Measurements from ENCODE around the gene ADARB2.

ADARB2 gene

DNA sequence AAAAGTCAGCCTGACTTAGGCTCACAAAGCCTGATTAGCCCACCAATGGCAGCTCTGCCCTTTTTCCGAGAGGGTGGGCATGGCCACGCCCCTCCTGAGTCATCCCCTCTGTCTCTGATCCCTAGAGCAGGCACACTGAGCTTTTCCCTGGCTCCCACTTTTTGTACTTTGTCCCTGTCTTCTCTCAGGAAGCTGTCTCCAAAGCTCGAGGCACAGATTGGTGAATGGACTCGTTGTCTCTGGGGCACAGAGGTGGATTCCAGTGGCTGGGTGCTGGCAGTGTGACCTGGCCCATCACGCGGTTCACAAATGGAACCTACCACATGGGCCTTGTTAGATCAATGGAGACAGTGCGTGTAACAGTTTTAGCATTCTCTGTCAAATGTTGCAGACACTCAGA is 367.7 kb downstream of the ADARB2 start:
- no peak for DNase-seq (ENCODE audit: low spot score)

DNA sequence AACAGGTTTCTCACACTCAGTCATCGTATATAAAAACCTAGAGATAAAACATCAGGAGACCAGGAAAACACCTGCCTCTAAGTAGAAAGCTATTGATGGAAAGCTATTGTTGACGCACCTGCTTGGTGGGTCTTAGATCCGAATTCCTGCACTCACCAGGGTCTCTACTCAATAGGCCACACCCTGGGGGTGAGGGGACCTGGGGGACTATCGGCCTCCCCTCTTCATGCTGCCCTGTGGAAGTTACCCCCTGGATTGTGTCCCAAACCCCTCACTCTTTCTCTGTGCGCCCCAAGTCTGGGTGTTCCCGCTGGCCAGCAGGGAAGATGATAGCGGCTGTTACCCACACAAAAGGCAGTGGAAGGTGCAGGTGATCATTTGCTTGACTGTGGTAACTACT is 368.1 kb downstream of the ADARB2 start:
- DNase-seq (ENCODE audit: low spot score): no peak

DNA sequence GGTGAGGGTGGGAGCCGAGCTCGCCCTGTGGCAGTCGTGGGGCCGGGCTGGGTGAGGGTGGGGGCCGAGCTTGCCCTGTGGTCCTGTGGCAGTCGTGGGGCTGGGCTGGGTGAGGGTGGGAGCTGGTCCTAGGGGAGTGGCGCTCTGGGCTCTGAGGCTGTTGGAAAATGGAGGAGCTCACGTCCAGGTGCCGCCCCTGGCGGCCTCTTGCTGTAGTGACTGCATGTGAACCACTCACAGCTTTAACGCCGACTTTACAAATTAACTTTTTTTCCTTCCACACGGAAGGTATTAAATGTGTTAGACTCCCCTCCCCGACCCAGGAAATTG is 368.5 kb downstream of the ADARB2 start:
- peak; percentile 82 for DNase-seq (ENCODE audit: low spot score)

DNA sequence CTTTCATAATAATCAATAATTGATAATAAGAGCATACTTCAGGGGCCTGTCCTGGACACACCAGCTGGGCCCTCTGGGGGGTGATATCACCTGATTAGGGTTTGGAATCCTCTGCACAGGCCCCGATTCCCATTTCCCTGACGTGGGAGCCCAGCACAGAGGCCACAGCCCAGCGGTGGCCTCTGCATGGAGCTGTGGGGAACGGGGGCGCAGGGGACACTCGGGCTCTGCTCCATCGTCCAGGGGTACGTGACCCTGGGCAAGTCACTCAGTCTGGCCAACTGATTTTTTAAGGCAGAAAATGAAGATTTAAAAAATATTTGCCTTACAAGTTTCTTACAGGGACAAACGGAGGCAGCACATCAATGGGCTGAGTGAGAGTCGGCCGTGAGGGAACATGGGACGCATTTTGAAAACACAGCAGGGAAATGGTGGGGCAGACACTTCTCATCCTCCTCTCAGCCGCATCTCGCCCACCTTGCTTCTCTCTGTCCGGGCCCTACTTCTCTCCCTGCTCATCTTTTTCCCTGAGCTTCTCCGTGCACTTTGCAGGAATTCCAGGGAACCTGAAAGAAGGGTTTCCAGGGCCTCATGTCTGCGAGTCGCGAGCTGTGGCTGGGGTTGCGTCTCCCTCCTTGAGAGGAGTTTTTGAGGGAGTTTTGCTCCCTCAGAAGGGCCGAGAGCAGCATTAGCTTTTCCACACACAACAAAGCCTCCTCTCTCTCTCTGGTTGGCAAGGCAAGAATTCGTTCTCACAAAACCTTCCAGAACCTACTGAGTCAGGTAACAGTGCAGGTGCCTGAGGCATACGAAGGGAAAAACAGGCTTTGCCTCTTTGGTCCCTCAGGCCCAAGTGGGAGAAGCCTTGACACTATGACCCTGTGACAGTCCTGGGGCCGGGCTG is 369.1 kb downstream of the ADARB2 start:
- peak; percentile 29 for DNase-seq (ENCODE audit: low spot score)

- peak; percentile 14 for DNase-seq (ENCODE audit: low spot score)
Observed at GRCh38 chr10:1366811-1367425, 370.4 kb downstream of the ADARB2 start.

- DNase-seq (ENCODE audit: low spot score): no peak
Observed at GRCh38 chr10:1366322-1366691, 371.0 kb downstream of the ADARB2 start.

DNA sequence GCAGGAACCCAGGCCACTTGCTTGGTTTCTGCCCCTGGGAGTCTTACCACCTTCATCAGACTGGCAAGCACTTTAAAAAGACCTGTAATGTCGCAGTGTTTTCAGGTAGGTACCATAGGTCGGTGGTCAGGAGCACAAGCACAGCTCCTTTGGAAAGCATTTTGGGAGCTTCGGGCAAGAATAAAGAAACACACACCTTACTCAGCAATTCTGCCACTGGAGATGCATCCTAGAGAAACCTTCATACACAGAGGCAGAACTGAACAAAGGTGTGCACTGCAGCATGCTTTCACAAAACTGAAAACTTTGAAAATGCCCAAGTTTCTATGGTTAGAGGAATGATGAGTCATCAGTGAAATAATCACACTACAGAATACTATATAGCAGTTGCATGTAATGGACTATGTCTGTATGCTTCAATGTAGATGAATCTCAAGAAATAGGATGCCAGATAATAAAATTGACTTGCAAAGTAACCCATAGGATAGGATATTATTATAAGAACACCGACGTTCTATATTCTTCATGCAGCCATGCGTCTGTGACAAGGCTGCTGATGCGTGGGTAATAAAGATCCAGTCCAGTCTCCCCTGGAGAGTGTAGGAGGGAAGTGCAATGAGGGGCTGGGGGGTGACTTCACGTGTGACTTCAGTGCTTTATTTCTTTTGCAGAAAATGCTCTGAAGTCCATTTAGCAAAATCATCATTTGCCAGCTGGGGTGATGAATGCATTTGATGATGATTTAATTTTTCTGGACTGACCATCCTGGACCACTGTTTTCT is 371.6 kb downstream of the ADARB2 start:
- no peak for DNase-seq (ENCODE audit: low spot score)

DNA sequence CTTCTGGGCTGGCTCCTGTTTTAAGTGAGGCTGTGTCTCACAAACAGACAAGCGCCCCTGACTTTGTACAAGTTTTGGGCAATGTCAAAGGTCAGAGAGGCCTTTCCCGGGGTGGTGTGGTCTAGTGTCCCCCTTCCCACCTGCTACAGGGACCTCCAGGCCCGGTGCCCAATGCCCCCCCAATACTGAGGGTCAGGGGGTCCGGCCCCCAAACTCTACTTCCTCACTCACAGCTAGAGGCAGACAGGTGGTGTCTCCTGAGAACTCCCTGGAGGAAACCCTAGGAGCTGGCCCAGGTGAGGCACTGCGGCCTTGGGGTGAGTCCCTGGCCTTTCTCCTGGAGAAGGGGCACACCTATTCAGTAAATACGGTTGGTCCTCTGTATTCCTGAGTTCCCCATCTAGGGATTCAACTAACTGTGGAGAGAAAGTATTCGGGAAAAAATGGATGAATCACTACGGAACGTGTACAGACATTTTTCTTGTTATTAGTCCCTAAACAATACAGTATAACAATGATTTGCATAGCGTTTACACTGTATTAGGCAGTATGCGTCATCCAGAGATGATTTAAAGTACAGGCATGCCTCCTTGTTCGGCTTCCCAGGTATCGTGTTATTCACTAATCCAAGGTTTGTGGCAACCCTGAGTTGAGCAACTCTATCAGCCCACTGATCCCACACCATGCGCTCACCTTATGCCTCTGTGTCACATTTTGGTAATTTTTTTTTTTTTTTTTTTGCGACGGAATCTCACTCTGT is 373.0 kb downstream of the ADARB2 start:
- no peak for DNase-seq (ENCODE audit: low spot score)

GRCh38 chr10:1363446-1364121 is 373.7 kb downstream of the ADARB2 start:
- peak; percentile 40 for DNase-seq (ENCODE audit: low spot score)

DNA sequence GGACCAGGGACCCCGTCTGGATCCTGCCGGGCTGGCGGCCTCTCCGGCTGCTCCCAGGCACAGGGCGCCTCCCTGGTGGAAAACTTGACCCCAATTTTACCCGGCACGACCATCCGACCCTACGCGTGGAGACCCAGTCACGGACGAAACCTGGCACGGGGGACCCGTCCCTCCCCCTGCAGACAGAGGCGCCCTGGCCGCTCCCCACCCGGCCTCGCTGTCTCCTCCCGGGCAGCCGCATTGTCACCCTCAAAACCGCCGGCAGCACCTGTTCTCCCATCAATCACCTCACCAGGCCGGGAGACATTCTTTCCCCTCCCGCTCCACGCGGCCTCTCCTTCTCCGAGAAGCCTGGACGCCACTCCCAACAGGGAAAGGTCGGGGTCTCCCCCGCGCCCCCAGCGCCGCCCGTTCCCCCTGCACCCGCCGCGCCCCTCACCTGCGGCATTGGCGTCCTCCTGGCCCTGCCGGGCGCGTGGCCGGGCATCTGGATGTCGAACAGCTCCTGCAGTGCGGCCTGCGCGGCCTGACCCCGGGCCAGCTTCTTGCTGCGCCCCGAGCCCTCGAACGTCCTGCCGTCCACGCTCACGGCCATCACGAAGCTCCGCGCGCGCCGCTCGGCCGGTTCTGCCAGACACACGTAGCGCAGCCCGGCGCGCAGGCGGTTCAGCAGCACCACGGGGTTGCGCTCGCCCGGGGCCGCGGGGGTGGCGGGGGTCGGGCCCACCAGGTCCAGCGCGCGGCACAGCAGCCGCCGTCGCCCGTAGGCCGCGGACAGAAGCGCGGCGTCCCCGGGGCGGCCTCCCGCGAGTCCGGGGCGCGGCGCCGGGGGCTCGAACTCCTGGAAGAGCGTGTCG is 374.5 kb downstream of the ADARB2 start:
- peak; percentile 35 for DNase-seq (ENCODE audit: low spot score)

- no peak for DNase-seq (ENCODE audit: low spot score)
Observed at GRCh38 chr10:1361411-1362105, 375.8 kb downstream of the ADARB2 start.

GRCh38 chr10:1360558-1361164 is 376.7 kb downstream of the ADARB2 start:
- DNase-seq (ENCODE audit: low spot score): peak; percentile 57

DNA sequence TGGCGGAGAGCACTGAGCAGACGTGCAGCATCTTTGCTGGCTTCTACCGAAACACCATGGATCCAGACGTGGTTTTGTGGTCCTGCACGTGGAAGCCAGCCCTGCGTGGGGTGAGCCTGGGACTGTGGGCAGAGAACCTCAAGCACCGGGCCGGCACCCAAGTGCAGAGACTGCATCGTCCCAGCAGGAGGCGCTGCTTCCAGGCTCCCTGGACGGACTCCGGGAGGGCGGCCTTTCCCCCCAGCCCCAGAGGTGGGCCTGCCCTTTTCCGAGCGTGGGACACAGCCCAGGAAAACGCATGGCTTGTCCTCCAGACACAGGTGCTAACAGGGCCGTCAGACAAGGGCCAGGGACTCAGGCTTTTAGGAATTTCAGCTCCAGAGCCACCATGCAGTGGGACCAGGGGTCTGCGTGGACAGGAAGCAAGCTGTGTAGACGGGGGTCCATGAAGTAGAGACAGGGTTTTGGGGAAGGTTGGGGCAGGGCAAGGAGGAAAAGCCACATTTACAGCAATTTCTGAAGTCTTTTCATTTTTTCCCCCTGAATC is 377.2 kb downstream of the ADARB2 start:
- peak; percentile 72 for DNase-seq (ENCODE audit: low spot score)

- DNase-seq (ENCODE audit: low spot score): peak; percentile 34
Observed at GRCh38 chr10:1359626-1359955, 377.7 kb downstream of the ADARB2 start.

DNA sequence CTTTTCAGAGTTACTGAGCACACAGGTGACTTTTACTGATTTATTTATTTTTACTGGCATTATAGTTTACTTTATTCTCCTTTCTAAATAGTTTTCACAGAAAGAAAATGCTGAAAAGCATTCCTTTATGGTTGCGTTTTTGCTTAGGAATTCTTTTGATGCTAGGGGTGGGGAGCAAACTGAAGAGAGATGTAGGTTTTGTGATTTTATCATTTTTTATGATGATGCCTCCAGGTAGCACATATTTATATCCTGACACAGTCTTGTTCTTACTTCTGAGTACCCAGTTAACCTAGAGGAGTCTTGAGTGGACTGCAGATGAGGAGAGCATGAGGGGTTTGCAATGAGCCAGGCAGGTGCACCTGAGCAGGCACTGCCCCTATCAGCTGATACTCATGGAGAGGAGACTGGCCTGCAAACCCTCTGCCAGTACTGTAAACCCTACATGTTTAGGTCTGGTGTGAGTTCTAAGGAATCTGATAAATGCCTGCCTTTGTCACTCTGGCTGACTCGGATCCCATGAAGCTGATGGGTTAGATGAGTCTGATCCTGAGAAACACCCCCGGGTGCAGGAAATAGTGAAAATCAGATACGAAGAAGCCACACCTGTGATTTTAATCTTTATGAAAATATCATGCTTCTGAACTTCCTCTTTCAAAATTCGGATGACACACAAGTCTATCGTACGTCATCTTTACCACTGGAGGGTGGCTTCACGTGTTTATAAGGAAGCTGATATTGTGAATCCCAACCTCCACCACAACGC is 378.3 kb downstream of the ADARB2 start:
- DNase-seq (ENCODE audit: low spot score): no peak

GRCh38 chr10:1358147-1358546 is 379.2 kb downstream of the ADARB2 start:
- DNase-seq (ENCODE audit: low spot score): no peak

DNA sequence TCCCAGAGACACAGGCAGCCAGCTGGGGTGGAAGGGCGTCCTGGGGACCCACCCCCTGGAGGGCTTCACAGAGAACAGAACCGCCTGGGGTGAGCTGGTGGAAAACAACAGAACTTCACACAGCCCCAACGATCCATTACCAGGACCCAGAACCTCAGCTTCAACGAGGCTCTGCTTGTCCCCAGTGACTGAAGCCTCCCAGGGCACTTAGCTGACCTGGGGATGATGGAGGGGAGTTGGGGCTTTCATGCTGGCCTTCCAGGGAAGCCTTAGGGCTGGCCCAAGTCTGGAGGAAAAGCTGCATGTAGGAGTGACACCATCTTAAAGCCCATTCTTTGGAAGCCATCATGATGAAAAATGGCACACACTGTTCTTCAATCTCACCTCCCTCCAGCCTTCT is 381.0 kb downstream of the ADARB2 start:
- DNase-seq (ENCODE audit: low spot score): no peak

GRCh38 chr10:1354809-1355710 is 382.3 kb downstream of the ADARB2 start:
- DNase-seq (ENCODE audit: low spot score): no peak

Measured in ecto neural progenitor cell (in vitro differentiated cells).